ENCODE measurements around the gene ATP10A.

Gene ATP10A

DNA sequence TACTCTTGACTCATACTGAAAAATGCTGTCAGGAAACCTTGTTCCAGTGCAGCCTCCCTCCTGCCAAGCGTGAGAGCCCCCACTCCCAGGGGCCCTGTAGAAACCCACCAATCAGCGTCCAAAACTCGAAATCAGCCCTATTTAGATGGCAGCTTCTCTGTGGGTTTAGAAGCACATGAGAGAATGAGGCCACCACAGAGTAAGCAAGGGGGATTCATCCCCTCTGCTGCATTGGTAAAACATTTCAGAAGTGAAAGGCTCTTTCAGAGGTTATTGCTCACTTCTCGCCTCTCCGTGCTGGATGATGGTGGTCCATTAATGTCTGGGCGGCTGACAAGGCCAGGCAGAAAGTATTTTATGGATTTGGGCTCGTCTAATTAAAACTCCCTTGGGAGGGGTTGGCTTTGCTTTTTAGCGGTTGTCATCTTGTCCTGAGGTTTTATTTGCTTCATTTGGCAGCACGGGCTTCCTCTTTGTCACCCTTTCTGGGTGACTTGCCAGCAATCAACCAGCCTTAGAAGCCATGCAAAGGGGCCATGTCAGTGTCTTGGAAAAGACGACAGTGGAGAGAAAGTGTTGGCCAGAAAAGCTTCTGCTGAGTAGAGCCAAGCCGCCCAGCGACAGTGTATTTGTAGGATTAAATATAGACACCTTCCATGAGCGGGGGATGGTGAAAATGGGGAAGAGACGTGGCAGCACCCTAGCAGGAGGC is 145.5 kb downstream of the ATP10A start:
- DNase-seq (ENCODE audit: low read depth in 2 of 2), result no peak

DNA sequence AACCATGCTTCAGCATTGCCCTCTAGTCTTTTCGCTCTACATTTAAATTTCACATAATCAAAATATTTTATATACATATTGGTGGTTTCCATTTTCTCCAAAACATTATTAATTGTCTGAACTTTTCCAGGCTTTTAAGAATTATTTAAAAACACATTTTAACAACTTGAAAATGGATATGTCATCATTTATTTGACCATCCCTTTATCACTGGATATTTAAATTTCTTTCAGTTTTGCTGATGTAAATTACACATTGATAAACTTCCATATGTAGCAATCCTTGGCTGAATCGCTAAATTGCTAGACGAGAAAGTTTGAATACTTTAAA is 146.0 kb downstream of the ATP10A start:
- no peak for DNase-seq (ENCODE audit: low read depth in 2 of 2)

DNA sequence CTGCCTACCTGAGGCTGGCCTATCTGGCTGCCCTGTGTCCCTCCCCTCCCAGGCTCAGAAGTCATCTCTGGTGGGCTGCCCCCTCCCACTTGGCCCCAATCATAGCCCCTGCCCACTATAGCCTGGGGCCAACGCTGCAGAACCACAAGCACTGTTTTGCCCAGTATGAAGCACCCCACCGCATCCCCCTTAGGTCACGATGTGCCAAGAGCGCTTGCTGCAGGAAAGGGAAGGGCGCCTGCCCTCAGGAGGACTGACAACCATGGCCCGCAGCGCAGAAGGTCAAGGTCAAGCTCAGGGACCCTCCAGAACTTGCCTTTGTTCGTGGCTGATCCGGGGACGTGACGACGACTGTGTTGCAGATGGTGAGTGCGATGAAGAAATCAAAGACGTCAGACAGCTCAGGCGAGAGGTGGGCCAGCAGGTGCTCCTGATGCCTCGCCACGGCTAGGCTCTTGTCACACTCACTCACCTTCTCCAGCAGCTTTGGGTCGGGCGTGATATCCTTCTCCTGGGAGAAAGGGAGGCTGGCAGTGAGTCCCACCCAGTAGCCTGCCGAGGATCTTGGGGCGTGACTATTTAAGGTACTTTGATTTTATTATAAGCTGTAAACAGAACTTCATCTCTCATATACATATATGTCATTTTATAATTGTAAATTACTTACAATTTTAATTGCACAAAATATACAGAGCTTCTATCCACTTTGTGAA is 146.6 kb downstream of the ATP10A start:
- DNase-seq (ENCODE audit: low read depth in 2 of 2), result no peak

DNA sequence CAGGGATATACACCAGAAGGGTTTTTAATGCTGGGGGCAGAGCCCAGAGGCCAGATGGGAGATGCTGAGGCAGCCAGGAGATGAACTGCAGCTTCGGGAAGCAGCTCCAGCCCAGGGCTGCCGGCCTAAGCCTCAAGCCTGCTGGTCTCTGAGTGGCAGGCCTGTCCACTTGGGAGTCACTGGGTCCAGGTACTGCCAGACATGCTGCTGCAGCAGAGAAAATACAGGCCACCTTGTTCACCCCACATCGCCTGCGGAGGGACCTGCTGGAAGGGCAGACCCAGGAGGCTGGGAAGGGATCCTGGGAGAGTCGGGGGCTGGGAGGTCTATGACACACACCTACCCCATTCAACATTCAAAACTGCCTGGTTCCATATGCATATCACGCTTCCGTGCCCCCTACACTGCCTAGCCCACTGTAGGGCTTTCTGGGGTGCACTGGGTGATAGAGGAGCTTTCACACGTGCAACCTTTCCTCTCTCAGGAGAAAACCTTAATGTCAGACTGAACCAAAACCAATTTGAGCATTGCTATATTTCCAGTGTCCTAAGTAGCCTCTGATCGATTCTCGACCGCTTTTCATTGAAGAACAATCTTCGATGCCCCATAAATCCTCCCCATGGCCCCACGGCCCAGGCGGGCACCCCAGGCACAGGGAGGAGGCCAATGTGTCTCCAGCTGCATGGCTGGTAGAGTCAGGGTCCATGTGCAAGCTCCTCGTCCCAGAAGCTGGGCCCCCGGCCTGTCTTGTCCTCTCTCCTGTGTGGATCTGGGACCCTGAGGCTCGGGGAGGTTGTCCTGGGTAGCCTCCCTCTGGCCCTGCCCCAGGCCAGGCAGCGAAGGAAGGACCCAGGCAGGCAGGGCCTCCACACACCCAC is 147.4 kb downstream of the ATP10A start:
- DNase-seq (ENCODE audit: low read depth in 2 of 2), result no peak

DNA sequence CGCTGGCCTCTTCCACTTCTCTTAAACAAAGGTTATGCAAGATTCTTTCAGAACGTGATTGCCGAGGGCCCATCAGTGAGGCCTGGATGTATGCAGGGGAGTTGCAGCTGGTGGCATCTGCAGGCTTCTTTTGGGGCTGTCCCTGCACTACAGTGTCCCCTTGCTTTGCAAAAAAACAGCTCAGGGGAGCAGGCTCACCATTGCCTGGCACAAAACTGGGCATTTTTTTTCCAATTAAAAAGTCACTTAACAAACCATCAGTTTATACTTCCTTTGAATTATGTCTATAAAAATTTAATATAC is 148.6 kb downstream of the ATP10A start:
- DNase-seq (ENCODE audit: low read depth in 2 of 2), result no peak

DNA sequence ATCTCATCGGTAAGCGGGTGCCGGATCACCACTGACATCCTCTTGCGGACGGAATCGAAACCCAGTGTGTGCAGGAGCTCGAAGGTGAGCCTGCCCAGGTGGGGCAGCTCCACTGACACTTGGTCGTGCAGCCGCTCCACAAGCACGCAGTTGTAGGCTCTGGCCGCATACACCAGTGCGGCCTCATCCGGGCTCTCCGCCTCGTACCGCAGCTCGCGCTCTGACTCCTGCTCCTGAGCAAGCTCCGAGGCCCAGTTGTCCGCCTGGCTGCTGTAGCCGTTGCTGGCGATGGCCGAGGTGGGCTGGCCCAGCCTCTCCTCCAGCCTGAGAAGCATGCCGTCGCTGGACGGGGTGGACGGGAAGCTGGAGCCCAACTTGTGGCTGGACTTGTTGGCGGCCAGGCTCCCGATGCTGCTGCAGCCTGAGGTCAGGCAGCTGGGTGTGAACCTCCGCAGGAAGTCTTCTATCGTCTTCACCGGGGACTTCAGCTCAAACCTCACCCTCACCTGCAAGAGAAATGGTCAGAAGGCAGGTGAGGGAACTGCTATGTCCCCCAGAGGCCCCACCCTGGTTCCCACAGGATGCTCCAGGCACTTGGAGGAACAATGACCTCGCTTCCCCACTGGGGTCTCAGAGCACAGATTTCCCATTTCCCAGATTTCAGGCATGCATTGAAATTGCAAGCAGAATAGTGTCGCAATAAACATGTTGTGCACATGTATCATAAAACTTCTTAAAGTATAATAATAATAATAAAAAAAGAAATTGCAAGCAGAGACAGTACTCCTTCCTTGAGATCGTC is 149.2 kb downstream of the ATP10A start:
- no peak for DNase-seq (ENCODE audit: low read depth in 2 of 2)

DNA sequence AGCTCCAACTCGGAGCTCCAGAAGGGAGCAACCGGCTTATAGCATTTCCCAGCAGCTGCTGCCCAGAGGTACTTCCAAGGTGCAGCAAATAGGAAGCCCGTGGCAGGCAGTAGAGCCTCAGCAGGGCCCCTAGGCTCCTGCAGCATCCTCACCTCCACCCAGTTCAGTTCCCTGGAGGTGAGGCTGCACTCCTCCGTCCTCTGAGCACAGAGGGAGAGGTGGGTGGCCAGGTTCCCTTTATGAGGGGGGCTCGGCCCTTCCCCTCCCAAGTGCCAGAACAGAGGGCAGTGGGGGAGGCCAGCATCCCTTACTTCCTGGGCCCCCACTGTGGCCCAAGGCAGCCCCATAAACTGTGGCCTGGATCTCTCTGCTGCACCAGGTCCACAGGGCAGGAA is 150.2 kb downstream of the ATP10A start:
- no peak for DNase-seq (ENCODE audit: low read depth in 2 of 2)

DNA sequence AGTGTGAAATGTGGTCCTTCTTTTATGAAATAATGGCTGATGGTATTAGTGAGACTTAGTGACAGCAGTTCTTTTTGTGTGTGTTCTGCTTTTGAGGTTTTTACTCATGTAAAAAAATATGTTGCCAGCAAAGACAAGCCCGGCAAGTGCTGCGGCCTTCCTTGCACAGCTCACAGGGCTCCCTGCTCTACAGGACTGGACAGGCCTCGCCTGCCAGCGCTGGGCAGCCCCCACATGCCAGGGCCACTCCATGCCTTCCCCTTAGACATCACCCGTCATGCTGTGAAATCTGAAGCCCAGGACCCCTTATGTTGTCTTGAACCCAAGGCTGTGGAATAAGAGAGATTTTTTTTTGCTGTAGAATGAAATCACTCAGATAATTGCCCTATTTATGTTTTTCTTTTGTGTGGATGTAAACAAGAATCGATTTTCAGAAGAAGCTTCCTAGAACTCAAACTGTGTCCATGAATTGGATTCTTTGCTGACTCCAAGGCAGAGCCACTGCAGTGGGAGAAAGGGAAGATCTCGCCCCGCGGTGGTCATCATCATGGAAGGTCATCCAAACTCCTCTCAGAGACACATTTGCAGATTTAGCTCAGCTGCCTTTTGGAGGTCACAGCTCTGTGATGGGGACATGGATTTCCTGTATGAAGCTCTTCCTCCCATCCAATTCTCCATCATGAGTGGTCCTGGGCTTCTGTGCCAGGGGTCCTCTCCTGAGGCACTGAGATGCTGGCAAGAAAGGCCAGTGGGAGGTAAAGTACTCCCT is 150.8 kb downstream of the ATP10A start:
- DNase-seq (ENCODE audit: low read depth in 2 of 2), result no peak

DNA sequence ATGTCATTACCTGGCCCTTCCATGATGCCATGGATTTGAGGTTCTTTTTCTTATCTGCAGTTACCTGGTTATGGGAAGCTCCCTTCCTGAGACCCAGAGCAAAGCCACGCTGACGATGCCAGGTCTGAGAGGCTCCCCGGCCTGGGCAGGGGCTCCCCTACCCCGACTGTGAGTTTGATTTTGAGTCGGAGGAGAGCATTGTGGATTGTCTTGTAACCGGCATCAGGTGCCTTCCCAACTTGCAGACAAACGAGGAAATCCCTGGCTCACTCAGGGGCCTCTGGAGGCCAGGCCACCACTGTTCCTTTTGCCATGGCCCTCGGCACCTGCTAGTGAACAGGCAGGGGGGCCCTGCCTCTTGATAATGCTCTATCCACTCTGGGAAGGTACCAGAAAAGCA is 151.4 kb downstream of the ATP10A start:
- DNase-seq (ENCODE audit: low read depth in 2 of 2), result no peak

DNA sequence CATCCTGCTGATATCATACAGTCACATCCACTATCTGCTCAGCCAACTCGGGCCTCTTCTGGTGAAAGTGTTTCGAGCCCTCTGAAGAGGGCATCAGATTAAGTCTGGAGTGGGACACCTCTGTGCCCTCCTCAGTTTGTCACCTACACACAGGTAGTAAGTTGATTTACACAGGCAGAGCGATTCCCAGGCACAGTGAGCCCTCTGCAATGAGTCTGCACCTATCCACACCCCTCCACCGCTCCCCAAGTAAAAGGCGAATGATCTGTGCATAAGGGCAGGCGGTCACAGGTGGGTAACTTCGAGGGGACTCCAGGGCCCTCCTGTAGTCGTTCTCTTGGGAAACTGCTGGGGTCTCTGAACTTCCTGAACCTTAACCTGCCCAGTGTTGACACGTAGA is 152.0 kb downstream of the ATP10A start:
- DNase-seq (ENCODE audit: low read depth in 2 of 2), result no peak

DNA sequence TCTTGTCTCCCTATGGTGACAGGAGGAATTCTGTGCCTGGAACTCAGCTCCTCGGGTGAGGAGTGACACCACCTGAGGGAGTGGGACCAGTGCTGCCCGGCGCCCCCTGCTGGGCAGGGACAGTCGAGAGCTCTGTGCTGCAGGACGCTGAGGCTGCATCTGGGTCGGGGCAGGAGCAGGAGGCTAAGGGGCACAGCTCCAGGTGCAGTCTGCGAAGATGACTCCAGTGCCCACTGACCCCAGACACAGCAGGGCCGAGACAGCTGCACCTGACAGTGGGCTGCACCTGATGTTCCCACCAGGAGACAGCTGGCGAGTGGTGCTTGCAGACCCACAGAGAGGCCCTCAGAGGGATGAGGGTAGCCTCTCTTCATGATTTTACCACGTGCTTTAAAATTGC is 152.9 kb downstream of the ATP10A start:
- no peak for DNase-seq (ENCODE audit: low read depth in 2 of 2)

DNA sequence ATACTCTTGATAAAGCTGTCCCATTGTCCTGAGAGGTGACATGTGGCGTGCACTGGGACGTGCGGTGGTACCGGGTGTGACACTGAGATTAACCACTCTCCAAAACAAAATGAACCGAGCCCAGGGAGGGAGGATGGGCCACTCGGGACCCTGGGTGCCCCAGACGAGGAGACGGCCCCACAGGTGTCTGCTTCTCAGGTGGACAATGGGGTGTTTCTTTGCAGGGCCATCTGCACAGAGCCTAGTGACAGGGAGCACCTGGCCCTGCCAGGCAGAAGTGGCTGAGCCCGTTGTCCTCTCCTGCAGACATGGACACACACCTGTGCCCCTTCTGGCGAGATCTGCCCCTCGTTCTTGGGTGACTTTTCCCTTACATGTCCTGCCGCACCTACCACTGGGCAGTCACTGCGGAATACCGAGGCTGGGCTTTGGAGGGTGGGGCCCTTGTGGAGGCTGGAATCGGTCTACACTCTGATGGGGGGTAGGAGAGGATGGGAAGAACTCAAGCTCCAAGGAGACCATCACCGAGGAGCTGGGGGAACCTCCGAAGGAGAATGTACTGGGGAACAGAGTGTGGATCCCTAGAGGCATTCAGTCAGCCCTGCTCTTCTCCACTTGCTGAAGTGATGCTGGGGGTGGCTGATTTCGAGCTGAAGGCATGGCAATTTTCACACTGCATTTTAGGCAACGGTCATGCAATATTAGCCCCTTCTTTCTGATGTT is 153.5 kb downstream of the ATP10A start:
- no peak for DNase-seq (ENCODE audit: low read depth in 2 of 2)

DNA sequence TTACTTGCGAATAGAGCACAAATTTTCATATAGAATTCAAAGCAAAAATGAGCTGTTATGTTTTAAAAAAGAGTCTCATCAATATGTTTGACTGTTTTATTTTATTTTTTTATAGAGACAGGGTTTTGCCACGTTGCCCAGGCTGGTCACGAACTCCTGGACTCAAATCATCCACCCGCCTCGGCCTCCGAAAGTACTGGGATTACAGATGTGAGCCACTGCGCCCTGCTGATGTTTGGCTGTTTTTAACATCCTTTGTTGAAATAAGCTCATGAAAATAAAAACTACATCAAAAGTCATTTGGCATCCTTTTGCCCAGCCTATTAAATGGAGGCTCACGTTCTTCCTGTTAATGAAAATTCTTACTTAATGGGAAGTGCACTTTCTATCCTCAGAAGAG is 154.7 kb downstream of the ATP10A start:
- DNase-seq (ENCODE audit: low read depth in 2 of 2), result no peak

DNA sequence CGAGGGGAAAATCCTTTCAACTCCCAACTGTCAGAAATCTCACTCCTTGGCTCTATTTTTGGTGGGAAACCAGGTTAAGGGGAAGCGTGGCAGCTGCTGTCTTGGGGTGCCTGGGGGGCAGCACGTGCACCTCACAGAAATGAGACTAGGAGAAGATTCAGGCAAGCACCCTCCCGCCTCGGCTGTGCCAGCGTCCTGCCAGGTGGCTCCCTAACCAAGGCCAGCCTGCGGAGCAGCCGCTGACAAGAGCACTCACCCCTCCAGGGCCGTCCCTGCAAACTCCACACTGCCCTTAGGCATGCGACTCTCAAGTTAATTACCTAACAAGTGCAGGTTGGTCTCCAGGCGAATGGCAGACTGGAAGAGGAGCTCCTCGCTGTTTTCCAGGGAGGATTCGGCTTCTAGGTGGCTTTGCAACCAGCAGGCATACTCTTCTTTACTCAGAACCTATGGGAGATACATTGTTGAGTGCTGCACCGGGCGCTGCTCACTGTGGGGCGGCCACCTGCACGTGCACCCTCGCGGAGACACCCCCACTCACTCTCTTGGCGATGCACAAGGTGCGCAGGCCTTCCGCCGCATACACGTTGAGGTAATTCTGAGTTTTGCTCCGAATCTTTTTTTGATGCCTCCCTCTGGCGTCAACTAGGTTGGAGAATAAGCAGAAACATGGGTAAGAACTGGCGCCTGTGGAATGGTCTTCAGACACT is 155.3 kb downstream of the ATP10A start:
- DNase-seq (ENCODE audit: low read depth in 2 of 2), result no peak

DNA sequence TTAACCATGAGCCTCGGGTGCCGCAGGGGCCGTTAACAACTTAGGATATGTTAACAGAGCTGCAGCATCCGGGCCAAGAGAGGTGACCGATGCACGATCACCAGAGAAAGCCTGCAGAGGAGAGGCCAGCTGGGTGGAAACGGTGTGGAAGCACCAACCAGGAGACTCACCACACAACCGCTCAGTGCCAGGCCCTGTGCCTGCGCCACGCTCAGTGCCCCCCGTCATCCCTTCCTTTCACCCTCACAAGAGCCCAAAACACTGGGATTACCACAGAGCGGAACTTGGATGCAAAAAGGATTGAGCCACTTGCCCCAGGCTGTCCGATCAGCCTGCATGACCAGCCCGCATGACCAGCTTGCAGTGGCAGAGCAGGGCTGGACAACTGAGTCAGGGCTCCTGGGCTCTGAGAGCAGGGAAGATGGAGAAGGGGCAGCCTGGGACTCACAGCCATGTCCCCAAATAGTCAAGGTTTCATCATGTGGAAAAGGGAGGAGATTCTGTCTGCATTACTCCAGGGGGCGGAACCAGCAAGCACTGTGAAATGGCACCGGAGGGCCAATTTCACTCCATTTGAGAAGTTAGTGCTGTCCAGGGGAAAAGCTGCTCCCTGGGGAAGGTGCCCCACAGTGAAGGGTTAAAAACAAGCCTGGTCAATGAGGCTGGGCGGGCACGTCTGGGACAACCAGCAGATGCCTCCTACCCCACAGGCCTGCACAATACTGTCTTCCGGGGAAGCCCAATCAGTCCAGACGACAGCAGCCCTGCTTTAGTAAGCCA is 156.8 kb downstream of the ATP10A start:
- no peak for DNase-seq (ENCODE audit: low read depth in 2 of 2)

DNA sequence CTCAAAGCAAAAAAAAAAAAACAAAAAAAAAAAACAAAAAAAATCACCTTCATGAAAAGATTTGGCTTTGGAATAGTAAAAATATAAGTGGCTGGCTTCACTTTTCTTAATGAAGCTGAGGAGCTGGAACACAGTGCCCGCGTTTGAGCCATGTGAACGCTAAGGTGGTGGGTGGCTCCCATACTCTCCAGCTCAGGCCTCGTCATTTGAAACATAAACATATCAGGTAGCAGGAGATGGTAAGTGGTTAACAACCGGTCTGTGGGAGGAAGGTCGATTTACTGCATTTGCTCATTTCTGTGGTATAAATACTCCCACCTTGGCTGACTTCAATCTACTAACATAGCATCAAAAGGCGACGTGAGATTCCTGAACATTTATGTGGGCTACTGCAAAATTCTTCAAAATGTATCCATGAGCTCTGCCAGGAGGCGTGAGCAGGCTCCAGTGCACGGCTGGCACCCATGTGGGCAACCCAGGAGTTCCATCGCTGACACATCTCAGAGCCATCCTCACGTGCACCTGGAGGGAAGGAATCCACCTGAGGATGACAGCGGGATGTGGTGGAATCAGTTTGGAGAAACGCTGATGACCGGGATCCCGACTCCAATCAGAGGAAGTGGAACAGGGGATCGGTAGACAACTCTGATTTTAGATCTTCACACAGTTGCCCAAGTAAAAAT is 157.6 kb downstream of the ATP10A start:
- no peak for DNase-seq (ENCODE audit: low read depth in 2 of 2)

DNA sequence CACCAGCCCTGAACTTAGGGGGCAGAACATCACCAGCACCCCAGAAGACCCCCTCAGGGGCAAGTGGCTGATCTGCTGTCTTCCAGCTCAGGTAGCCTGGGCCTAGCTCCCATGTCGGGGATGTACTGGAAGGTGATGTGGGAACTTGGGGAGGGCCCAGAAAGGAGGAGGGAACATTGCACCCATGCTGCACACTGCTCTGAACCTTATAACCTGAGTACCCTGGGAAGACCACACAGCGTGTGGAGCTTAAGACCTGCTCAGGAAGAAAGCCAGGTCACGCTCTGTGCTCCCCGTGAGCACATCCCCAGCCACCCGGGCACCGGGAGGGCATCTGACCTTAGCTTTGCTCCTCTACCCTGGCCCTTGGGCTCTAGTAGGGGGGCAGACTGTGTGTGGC is 159.4 kb downstream of the ATP10A start:
- DNase-seq (ENCODE audit: low read depth in 2 of 2), result no peak

DNA sequence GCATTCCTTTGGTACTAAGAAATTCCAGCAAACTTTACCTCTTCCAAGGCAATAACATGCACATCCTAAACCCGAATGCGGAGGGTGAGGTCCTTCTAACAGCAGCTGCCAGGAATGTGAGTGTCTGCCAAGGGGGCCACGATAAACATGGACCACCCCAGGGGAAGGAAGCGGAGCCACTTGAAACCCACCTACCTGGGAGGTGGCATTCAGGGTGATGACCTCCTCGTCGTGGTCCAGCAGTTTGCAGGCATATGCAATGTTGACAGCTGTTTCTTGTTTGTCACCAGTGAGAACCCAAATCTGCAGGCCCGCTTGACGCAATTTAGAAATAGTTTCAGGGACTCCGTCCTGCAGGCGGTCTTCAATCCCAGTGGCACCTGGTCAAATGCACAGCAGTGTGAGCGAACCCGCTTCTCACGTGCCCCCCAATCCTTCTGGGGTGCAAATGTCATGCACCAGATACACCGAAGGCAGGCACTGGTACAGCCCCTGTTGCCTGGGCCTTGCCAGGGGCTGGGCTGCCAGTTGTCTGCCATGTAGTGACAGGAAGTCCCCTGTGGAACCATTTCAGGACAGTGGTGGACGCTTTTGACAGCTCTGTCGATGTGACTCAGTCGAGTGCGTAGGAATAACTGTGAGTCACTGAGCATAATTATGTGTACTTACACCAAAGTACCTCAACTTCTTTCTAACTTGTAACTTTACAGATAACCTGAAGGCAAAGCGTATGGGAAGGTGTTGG is 161.2 kb downstream of the ATP10A start:
- DNase-seq (ENCODE audit: low read depth in 2 of 2), result no peak
